Measurements from ENCODE around the gene CIBAR2.

The CIBAR2 gene

GRCh38 chr16:85127379-85127723 lies 15.1 kb upstream of the CIBAR2 start:
- H3K27ac ChIP-seq (replicated peaks), result no peak overlapping the region
- TF ChIP-seq, protein P1, sequence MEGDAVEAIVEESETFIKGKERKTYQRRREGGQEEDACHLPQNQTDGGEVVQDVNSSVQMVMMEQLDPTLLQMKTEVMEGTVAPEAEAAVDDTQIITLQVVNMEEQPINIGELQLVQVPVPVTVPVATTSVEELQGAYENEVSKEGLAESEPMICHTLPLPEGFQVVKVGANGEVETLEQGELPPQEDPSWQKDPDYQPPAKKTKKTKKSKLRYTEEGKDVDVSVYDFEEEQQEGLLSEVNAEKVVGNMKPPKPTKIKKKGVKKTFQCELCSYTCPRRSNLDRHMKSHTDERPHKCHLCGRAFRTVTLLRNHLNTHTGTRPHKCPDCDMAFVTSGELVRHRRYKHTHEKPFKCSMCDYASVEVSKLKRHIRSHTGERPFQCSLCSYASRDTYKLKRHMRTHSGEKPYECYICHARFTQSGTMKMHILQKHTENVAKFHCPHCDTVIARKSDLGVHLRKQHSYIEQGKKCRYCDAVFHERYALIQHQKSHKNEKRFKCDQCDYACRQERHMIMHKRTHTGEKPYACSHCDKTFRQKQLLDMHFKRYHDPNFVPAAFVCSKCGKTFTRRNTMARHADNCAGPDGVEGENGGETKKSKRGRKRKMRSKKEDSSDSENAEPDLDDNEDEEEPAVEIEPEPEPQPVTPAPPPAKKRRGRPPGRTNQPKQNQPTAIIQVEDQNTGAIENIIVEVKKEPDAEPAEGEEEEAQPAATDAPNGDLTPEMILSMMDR (IDR thresholded peaks at IDR 0.05; ENCODE audit: insufficient read depth, low read length), result no peak
- TF ChIP-seq POLR2AphosphoS5 (IDR thresholded peaks at IDR 0.05; ENCODE audit: low read depth) (no peak), GABPA (IDR thresholded peaks at IDR 0.05; ENCODE audit: low read depth) (no peak), SPI1 (IDR thresholded peaks at IDR 0.05; ENCODE audit: borderline replicate concordance, low read depth) (no peak)
- no peak overlapping the region for H3K4me3 ChIP-seq (replicated peaks; ENCODE audit: insufficient read depth, low read length)

DNA sequence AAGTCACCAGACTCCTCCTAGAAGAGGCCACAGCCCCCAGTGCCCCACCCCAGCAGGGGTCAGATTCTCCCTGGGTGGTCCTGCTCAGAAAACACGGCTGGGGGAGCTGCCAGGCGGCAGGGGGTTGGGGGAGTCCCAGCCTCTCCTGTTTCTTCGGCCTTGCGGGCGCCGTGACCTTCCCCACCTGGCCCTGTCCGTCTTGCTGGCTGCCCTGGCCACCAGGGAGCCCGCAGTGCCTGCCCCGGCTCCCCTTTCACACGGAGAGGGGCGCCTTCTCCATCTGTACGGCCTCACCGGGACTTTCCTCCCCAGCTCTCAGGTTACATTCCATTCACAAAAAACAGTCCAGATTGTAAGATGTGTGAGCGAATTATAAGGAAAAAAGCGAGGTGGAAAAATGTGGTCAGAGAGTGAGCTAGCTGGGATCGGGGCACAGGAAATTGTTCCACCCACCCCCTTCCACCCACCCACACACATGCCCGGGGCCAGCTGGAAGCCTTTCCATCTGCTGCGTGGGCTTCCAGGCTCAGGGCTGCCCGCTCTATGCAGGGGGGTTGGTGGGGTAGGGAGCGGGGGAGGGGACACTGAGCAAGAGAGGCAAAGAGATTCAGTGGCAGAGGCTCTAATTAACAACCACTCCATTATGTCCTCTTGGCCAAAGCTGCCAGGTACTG lies 14.6 kb upstream of the CIBAR2 start:
- no peak for TF ChIP-seq POLR2AphosphoS5 (IDR thresholded peaks at IDR 0.05; ENCODE audit: low read depth)
- TF ChIP-seq, protein P2, sequence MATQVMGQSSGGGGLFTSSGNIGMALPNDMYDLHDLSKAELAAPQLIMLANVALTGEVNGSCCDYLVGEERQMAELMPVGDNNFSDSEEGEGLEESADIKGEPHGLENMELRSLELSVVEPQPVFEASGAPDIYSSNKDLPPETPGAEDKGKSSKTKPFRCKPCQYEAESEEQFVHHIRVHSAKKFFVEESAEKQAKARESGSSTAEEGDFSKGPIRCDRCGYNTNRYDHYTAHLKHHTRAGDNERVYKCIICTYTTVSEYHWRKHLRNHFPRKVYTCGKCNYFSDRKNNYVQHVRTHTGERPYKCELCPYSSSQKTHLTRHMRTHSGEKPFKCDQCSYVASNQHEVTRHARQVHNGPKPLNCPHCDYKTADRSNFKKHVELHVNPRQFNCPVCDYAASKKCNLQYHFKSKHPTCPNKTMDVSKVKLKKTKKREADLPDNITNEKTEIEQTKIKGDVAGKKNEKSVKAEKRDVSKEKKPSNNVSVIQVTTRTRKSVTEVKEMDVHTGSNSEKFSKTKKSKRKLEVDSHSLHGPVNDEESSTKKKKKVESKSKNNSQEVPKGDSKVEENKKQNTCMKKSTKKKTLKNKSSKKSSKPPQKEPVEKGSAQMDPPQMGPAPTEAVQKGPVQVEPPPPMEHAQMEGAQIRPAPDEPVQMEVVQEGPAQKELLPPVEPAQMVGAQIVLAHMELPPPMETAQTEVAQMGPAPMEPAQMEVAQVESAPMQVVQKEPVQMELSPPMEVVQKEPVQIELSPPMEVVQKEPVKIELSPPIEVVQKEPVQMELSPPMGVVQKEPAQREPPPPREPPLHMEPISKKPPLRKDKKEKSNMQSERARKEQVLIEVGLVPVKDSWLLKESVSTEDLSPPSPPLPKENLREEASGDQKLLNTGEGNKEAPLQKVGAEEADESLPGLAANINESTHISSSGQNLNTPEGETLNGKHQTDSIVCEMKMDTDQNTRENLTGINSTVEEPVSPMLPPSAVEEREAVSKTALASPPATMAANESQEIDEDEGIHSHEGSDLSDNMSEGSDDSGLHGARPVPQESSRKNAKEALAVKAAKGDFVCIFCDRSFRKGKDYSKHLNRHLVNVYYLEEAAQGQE (IDR thresholded peaks at IDR 0.05; ENCODE audit: insufficient replicate concordance, low read depth), result no peak
- TF ChIP-seq, protein P1 (IDR thresholded peaks at IDR 0.05; ENCODE audit: insufficient read depth, low read length), result no peak
- no peak for TF ChIP-seq SPI1 (IDR thresholded peaks at IDR 0.05; ENCODE audit: borderline replicate concordance, low read depth)
- TF ChIP-seq GABPA (IDR thresholded peaks at IDR 0.05; ENCODE audit: low read depth), result no peak
- H3K27ac ChIP-seq (replicated peaks), result no peak overlapping the region
- peaks cover 10% of the 10 kb centered on the region for H3K27me3 ChIP-seq (ENCODE audit: insufficient read depth, poor library complexity, severe bottlenecking)
- DNase-seq (ENCODE audit: low read depth in 1 of 2, low spot score in 1 of 2), result no peak
- H3K4me3 ChIP-seq (replicated peaks; ENCODE audit: insufficient read depth, low read length), result no peak overlapping the region

More at GRCh38 chr16:85127379-85127723, 15.1 kb upstream of the CIBAR2 start:
- peaks cover 10% of the 10 kb centered on the region for H3K27me3 ChIP-seq (ENCODE audit: insufficient read depth, poor library complexity, severe bottlenecking)
- DNase-seq (ENCODE audit: low read depth in 1 of 2, low spot score in 1 of 2), result no peak

DNA sequence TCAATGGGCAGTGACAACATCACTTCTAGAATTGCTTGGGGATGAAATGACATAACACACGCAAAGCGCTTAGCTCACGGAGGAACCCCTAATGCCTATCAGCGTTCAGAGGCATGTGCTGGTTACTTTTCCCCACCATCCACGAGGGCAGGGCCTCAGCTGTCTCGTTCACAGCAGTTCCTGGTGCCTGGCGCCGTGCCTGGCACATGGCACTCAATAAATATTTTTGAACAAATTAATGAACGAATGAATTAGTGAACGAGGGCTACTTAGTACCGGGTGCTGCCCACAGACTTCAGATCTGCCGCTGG lies 14.1 kb upstream of the CIBAR2 start:
- H3K27me3 ChIP-seq (ENCODE audit: insufficient read depth, poor library complexity, severe bottlenecking), result peaks cover 10% of the 10 kb centered on the region
- DNase-seq (ENCODE audit: low read depth in 1 of 2, low spot score in 1 of 2), result no peak
- no peak overlapping the region for H3K27ac ChIP-seq (replicated peaks)

More for the DNA sequence above, 14.1 kb upstream of the CIBAR2 start:
- H3K4me3 ChIP-seq (replicated peaks; ENCODE audit: insufficient read depth, low read length), result no peak overlapping the region
- TF ChIP-seq SPI1 (IDR thresholded peaks at IDR 0.05; ENCODE audit: borderline replicate concordance, low read depth), result no peak
- TF ChIP-seq, protein P2 (IDR thresholded peaks at IDR 0.05; ENCODE audit: insufficient replicate concordance, low read depth), result no peak
- TF ChIP-seq POLR2AphosphoS5 (IDR thresholded peaks at IDR 0.05; ENCODE audit: low read depth), result no peak
- TF ChIP-seq, protein P1 (IDR thresholded peaks at IDR 0.05; ENCODE audit: insufficient read depth, low read length), result no peak
- TF ChIP-seq GABPA (IDR thresholded peaks at IDR 0.05; ENCODE audit: low read depth), result no peak

Measured in HL-60 (cell line).